HG02870 (cell line): ENCODE results near the gene ARHGAP21.
"Not testable (repeated sequence)": the region's sequence is repeated elsewhere in the genome, so short reads cannot be mapped to it uniquely, and the experiment has no call there.

Source experiments
- ATAC-seq: cut with Tn5 transposase; IDR thresholded peaks from one replicate; pipeline ENCODE4 v1.9.1; 2021; ENCODE audit warnings: mild to moderate bottlenecking, moderate library complexity; ENCODE audit not compliant: unreplicated experiment

The ARHGAP21 gene

GRCh38 chr10:24690961-24691512 is 32.6 kb downstream of the ARHGAP21 start:
- ATAC-seq: no peak

GRCh38 chr10:24685958-24686540 is 37.6 kb downstream of the ARHGAP21 start:
- ATAC-seq: no peak

- no peak for ATAC-seq
Measured at GRCh38 chr10:24683554-24683953, 40.1 kb downstream of the ARHGAP21 start.

GRCh38 chr10:24681572-24682088 is 42.1 kb downstream of the ARHGAP21 start:
- no peak for ATAC-seq

GRCh38 chr10:24680647-24681524 is 42.8 kb downstream of the ARHGAP21 start:
- no peak for ATAC-seq

GRCh38 chr10:24678757-24679156 is 44.9 kb downstream of the ARHGAP21 start:
- no peak for ATAC-seq

- no peak for ATAC-seq
Measured at GRCh38 chr10:24674892-24675632, 48.6 kb downstream of the ARHGAP21 start.

GRCh38 chr10:24670964-24671670 is 52.6 kb downstream of the ARHGAP21 start:
- no peak for ATAC-seq

GRCh38 chr10:24669285-24669852 is 54.3 kb downstream of the ARHGAP21 start:
- ATAC-seq: no peak

- ATAC-seq: no peak
Measured at GRCh38 chr10:24668247-24668646, 55.4 kb downstream of the ARHGAP21 start.

GRCh38 chr10:24664991-24665390 is 58.7 kb downstream of the ARHGAP21 start:
- no peak for ATAC-seq

GRCh38 chr10:24661376-24661775 is 62.3 kb downstream of the ARHGAP21 start:
- ATAC-seq: no peak

GRCh38 chr10:24658319-24658718 is 65.4 kb downstream of the ARHGAP21 start:
- ATAC-seq: not testable (repeated sequence)

- not testable (repeated sequence) for ATAC-seq
Measured at GRCh38 chr10:24656326-24656725, 67.4 kb downstream of the ARHGAP21 start.

GRCh38 chr10:24652381-24652957 is 71.2 kb downstream of the ARHGAP21 start:
- ATAC-seq: peak; percentile 85

GRCh38 chr10:24651923-24652322 is 71.8 kb downstream of the ARHGAP21 start:
- no peak for ATAC-seq

GRCh38 chr10:24650669-24651391 is 72.9 kb downstream of the ARHGAP21 start:
- no peak for ATAC-seq

- ATAC-seq: peak; percentile 28
Measured at GRCh38 chr10:24645784-24646183, 77.9 kb downstream of the ARHGAP21 start.

GRCh38 chr10:24645022-24645421 is 78.7 kb downstream of the ARHGAP21 start:
- ATAC-seq: no peak
